Stimulated activated CD8-positive, alpha-beta memory T cell treated with anti-CD3 and anti-CD28 coated beads, Interleukin-7, amount 100 ng/mL, for 1 hour (primary cell): ENCODE results near the gene TPBGL.

ENCODE experiments used
- DNase-seq, 2 donors: peaks; one replicate each; pipeline ENCODE4 v3.0.0-alpha.2; 2020; ENCODE audit warnings: low read depth in 2 of 2

The TPBGL gene

GRCh38 chr11:75246006-75246670 lies 5.6 kb downstream of the TPBGL start:
- DNase-seq, result no peak

GRCh38 chr11:75246671-75247350 lies 6.2 kb downstream of the TPBGL start:
- no peak for DNase-seq

GRCh38 chr11:75248924-75249256 lies 8.3 kb downstream of the TPBGL start:
- DNase-seq, result no peak

GRCh38 chr11:75249704-75250103 lies 9.1 kb downstream of the TPBGL start:
- no peak for DNase-seq

GRCh38 chr11:75254326-75254725 lies 13.8 kb downstream of the TPBGL start:
- no peak for DNase-seq

GRCh38 chr11:75260396-75261170 lies 20.0 kb downstream of the TPBGL start:
- no peak for DNase-seq

- no peak for DNase-seq
These were observed 21.4 kb downstream of the TPBGL start for GRCh38 chr11:75261902-75262361.

GRCh38 chr11:75262436-75262835 lies 21.9 kb downstream of the TPBGL start:
- DNase-seq, result no peak

- DNase-seq, result no peak
These were observed 22.6 kb downstream of the TPBGL start for GRCh38 chr11:75262961-75263852.

GRCh38 chr11:75263944-75264349 lies 23.4 kb downstream of the TPBGL start:
- DNase-seq, result no peak

- no peak for DNase-seq
These were observed 23.8 kb downstream of the TPBGL start for GRCh38 chr11:75264356-75264755.

GRCh38 chr11:75264971-75265370 lies 24.4 kb downstream of the TPBGL start:
- no peak for DNase-seq

GRCh38 chr11:75265851-75266531 lies 25.4 kb downstream of the TPBGL start:
- no peak for DNase-seq

GRCh38 chr11:75267171-75267970 lies 26.8 kb downstream of the TPBGL start:
- DNase-seq, result no peak

GRCh38 chr11:75268626-75269366 lies 28.2 kb downstream of the TPBGL start:
- DNase-seq, result no peak

- DNase-seq, result no peak
These were observed 28.7 kb downstream of the TPBGL start for GRCh38 chr11:75269367-75269660.

GRCh38 chr11:75269896-75270295 lies 29.3 kb downstream of the TPBGL start:
- DNase-seq, result no peak

- no peak for DNase-seq
These were observed 30.4 kb downstream of the TPBGL start for GRCh38 chr11:75270896-75271418.

- DNase-seq, result no peak
These were observed 31.2 kb downstream of the TPBGL start for GRCh38 chr11:75271730-75272129.

GRCh38 chr11:75272391-75272790 lies 31.8 kb downstream of the TPBGL start:
- no peak for DNase-seq
